Stimulated activated CD4-positive, alpha-beta T cell treated with anti-CD3 and anti-CD28 coated beads, TNF-alpha, amount 100 ng/mL, for 4 hours (primary cell): ENCODE measurements around the gene CHRNA1.

Experiments
- DNase-seq, 3 experiments: peaks; one replicate each; pipeline ENCODE4 v3.0.0-alpha.2; 2020; ENCODE audit warnings: low read depth in 3 of 3

The CHRNA1 gene

DNA sequence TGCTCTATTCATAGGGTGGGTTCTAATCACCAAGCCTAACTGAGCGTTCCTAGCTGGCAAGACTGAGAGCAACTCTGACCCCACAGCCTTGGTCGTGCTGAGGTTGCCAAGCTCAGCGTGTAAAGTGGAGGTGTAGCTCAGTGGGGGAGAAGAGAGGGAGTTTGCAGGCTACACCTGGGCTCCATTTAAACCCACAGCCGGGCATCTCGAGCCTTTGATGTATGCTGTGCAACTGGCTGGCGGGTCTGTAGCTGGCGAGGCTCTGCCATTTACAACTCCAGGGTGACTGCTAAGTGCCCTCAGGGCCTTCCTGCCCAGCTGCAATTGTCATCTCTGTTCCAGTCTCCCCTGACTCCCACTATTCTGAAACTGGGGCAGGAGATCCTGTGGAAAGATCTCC is 20.0 kb upstream of the CHRNA1 start:
- DNase-seq, result no peak

DNA sequence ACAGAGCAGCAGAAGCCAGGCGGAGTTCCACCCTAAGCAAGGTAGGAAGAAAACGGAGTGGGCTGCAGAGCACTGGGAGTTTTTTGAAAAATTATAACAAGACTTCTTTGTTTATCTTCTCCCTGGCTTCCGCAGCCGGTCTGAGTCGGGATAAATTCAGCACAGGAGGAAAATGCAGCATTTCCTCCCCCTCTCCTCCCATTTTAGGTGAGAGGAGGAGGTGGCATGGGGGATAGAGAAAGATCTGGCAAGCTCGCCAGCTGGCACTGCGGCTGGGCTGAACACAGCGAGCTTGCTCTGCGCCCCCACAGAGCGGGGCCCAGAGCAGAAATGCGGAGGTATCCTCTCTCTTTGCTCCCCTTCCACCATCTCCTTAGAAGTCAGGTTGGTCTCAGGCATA is 17.7 kb upstream of the CHRNA1 start:
- DNase-seq, result no peak

- DNase-seq, result no peak
These were observed 17.0 kb upstream of the CHRNA1 start for GRCh38 chr2:174781298-174781697.

DNA sequence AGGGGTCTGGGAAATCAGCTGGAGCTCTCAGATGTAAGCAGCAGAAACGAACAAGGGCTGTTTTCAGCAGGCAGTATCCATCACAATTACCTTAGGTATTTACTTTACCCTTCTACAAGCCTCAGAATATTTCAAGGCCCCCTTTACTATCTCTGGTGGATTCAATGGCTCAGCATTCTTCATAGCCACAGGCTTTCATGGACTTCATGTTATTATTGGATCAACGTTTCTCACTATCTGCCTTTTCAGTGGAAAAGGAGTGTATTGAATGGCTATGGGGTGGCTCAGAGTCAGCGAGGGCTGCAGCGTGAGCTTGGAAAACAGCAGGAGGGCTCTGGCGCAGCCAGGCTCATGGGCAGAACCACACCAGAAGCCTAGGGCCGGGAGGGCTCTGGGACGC is 16.6 kb upstream of the CHRNA1 start:
- DNase-seq, result no peak

DNA sequence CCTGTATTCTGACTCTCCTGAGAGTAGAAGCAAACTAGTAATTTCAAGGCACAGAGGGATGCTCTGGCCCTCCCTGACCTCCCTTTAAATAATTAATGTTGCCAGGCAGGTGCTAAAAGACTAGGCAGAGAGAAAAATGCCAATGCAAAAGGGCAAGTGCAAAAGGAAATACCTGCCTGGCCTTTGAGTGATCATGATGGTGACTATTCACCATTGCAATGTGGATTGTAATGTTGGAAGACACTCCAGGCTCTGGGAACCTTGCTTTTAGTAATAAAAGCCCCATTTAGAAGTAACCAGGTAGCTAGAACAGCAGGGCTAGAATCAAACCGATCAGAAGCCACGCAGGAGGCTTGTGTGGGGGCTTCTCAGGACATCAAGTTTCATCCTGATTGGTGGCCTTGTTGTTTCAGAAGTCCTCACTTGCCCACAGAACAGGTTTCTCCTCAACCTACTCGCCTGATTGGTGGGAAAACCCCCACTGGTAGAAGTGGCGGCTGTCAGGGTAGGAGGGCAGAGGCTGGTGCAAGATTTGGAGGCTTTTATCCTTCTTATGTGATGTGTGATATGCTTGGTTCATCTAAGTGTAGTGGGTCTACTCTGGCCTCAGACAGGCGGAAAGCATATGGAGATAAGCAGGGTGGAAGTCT is 16.0 kb upstream of the CHRNA1 start:
- no peak for DNase-seq

DNA sequence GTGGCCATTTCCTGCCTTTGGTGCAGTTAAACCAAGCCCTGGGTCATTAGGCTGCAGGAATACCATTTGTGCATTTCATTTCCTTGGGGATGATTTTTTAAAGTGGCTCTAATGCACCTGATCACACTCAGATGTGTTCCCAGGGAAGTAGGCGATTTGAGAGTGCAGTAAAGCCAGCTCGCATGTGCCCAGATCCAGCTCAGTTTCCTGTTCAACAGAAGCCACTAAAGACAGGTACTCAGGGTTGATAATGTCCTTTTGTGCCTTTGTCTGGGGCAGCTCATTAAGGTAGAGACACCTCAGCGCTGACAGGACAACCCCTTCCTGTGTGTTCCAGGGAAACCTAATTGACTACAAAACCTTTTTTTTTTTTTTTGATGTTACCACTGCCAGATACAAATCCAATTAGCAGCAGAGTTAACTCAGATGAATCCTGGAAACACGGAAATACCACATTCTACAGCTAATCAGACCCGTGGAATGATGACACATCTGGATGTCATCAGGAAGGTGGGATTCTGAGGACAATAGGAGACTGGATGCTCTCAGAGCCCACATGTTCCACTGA is 15.2 kb upstream of the CHRNA1 start:
- no peak for DNase-seq

GRCh38 chr2:174778085-174778981 is 14.1 kb upstream of the CHRNA1 start:
- peak in 1 of 3 experiments; percentile 32 for DNase-seq

DNA sequence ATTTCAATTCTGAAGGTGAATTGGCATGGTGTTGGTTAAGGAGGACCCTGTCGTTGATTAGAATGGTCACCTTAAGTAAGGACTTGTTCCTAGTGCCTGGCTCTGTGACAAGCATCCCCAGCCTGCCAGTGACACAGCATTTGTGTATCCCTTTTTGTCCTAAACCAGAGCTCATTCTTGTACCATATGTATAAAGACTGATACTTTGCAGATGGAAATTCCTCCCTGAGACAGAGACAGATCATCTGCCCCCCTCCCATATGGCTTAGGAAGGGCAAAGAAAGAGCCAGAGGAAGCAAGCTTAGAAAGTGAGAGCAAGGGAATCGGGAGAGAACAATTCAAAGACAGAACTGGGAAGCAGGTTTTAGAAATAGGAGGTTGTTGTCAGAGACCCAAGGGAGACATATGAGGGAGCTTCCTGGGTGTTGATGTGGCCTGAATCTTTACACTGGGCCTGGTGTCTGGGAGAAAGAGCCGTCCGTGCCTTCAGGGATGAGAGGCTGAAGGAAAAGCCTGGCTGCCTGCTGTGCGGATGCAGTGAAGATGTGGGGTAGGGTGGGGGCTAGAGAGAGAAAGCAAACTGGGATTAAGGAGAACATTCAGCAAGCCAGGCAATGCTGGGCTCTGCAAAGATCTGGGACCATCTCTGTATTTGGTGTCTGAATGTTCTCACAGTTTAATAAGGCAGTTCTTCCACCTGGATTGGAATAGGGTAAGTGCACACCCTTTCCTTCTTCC is 13.2 kb upstream of the CHRNA1 start:
- no peak for DNase-seq

DNA sequence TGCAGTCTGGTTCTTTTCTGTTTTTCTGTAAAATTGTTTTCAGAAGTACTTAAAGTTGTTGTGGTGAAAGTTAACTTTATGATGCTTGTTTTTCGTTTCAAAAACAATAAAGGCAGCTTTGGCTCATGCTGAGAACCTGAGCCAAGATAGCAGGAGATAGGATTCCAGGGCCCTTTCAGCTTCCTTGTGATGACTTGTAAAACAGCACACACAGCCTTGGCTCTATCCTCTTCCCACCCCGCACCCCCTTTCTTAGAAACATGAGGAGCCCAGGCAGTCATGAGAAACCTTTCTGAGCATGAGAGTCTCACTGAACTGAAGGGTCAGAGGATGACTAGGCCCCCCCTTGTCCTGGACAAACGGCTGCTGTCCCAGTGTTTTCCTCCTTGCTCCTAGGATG is 12.4 kb upstream of the CHRNA1 start:
- no peak for DNase-seq

GRCh38 chr2:174776223-174776622 is 12.0 kb upstream of the CHRNA1 start:
- DNase-seq, result no peak

DNA sequence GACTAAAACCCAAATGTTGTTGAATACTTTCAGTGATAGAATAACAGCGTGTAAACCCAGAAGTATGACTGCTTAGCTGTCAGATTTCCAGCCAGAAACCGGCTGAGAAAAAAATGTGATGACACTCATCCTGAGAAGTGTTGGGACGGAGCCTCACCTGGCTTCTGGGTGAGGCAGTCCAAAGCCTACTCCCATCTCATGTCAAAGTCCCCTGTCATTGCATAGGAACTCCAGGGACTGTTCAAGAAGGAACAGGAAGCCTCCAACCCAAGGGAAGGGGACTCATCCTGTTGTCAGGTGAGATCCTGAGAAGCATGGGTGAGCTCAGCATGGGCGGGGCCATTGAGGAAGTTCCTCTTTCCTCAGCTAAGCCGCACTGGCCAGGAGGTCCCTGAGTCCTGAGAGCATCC is 11.3 kb upstream of the CHRNA1 start:
- DNase-seq, result no peak

- no peak for DNase-seq
These were observed 10.6 kb upstream of the CHRNA1 start for GRCh38 chr2:174774886-174775285.

GRCh38 chr2:174773215-174773614 is 8.9 kb upstream of the CHRNA1 start:
- no peak for DNase-seq

GRCh38 chr2:174772472-174772801 is 8.2 kb upstream of the CHRNA1 start:
- DNase-seq, result no peak

- no peak for DNase-seq
These were observed 7.6 kb upstream of the CHRNA1 start for GRCh38 chr2:174771631-174772471.

- DNase-seq, result no peak
These were observed 6.9 kb upstream of the CHRNA1 start for GRCh38 chr2:174771136-174771535.

DNA sequence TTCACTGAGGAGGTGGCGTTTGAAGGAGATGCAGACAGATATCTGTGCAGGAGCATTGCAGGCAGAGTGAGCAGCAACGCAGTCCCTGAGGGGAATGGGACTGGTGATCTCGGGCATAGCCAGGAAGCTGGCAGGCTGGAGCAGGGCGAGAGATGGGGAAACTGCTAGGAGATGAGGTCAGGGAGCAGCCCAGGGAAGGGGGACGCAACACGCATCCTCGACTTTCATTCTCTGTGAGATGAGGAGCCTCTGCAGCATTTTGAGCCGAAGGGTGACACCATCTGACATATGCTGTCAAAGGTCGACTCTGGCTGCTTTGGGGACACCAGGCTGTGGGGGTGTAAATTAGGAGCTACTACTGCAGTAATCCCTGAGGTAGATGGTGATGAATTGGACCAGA is 4.3 kb upstream of the CHRNA1 start:
- no peak for DNase-seq

GRCh38 chr2:174766271-174766670 is 2.0 kb upstream of the CHRNA1 start:
- no peak for DNase-seq

- DNase-seq, result no peak
These were observed 1.3 kb upstream of the CHRNA1 start for GRCh38 chr2:174765576-174765975.

DNA sequence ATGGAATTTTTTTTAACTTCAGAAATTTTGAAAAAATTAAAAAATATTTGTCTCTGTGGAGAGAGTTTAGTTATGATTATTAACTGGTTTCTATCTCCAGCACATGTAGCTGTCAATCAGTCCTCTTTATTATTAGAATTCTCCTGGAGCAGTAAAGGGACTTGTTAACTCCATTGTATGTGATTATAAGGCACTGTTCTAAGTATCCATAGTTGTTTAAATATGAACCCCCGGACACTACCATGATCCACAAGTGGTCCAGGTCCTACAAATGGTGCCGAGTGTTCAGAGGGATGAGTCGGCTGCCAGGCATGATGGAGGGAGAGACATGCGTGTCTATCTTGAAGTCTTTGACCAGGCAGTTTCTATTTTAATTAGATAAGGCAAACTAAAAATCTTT is 492 bp downstream of the CHRNA1 start:
- no peak for DNase-seq

DNA sequence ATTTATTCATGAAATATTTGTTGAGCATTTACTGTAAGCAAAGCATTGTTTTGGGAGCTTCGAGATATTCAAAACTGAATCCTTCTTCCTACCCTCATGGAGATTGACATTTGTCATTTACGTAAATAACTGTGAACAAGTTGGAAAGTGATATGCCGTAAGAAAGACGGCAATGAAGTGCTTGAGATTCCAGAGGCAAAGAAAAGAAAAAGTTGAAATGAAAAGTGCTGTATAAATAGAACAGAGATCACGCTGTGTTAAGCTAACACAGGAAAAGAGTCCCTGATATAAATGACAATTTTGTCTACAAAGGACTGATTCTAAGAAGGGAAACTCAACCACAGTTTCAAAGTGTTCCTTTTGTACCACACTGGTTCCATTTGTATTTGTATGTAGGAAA is 1.8 kb downstream of the CHRNA1 start:
- no peak for DNase-seq

GRCh38 chr2:174761837-174762236 is 2.4 kb downstream of the CHRNA1 start:
- DNase-seq, result no peak
